Immature natural killer cell (primary cell): ENCODE data around the gene UBXN10. TPM values are rescaled to one million over a fixed set of nuclear protein-coding genes. Genes with fewer than 3 reads are reported as not detected.
A peak's percentile ranks its signal among the peaks of the same experiment; 100 is the strongest.

Experiments
- DNase-seq, 3 donors: peaks; one replicate each; pipeline ENCODE4 v3.0.0; 2022; ENCODE audit warnings: mixed read lengths in 1 of 3
- H3K27ac Mint-ChIP-seq, 6 donors: one replicate each; pipeline ENCODE4 v1.8.0; 2020; ENCODE audit warnings: mixed read lengths in 6 of 6, mild to moderate bottlenecking in 5 of 6, inconsistent platforms in 4 of 6, moderate library complexity in 3 of 6
- H3K27me3 Mint-ChIP-seq, 3 donors: one replicate each; pipeline ENCODE4 v1.8.0; 2020 to 2021; ENCODE audit warnings: low read depth in 3 of 3, mild to moderate bottlenecking in 3 of 3, mixed read lengths in 3 of 3, moderate library complexity in 3 of 3, inconsistent platforms in 1 of 3
- H3K36me3 Mint-ChIP-seq, 3 donors: one replicate each; pipeline ENCODE4 v1.8.0; 2020; ENCODE audit warnings: mixed read lengths in 3 of 3, inconsistent platforms in 2 of 3, mild to moderate bottlenecking in 2 of 3
- H3K4me1 Mint-ChIP-seq, 2 donors: one replicate each; pipeline ENCODE4 v1.8.0; 2020; ENCODE audit warnings: inconsistent platforms in 2 of 2, mild to moderate bottlenecking in 2 of 2, mixed read lengths in 2 of 2, moderate library complexity in 1 of 2
- H3K4me3 Mint-ChIP-seq, 5 donors: one replicate each; pipeline ENCODE4 v1.8.0; 2020; ENCODE audit warnings: mild to moderate bottlenecking in 5 of 5, mixed read lengths in 5 of 5, inconsistent platforms in 3 of 5, moderate library complexity in 3 of 5
- H3K9me3 Mint-ChIP-seq, 6 donors: one replicate each; pipeline ENCODE4 v1.8.0; 2020; ENCODE audit warnings: mild to moderate bottlenecking in 6 of 6, mixed read lengths in 6 of 6, inconsistent platforms in 4 of 6, moderate library complexity in 3 of 6
- polyA plus RNA-seq, 3 donors: library from polyadenylated mRNA; unstranded; fragments of 300-500 nt; fragmentation: Illumina TruSeq; gene quantifications; one replicate each; pipeline ENCODE4 v1.2.3, GENCODE V29; 2021

UBXN10 gene
- polyA plus RNA-seq, 3 donors from 2014 or later = 1.6 to 2.6 (median 1.7) TPM

DNA sequence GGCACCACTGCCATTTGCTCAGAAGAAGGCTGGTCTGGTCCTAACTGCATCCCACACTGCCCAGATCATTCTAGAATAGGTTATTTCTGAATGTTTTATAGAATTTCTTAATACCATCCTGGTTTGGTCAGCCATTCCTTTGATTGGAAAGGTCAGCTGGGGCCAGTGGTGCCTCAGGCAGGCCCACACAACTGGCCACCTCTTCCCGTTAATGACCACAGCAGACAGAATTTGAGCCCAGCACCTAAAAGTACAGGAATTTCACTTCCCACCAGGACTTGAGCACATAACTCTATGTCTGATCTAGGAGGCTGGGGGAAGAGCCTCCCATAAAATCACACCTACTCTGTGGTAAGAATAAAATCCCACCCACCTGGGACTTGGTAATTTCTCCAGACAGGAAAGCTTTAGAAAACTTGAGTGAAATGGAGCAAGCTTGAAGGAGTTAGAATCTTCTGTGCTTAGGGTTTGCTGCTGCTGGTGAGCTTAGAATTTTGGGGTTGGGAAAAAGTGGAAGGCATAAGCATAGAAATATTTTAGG is 7.0 kb downstream of the UBXN10 start:
- H3K27ac Mint-ChIP-seq = no peak overlapping the region
- no peak overlapping the region for H3K4me3 Mint-ChIP-seq
- DNase-seq = no peak
- peaks cover 0 to 22% (median 5%) of the 10 kb centered on the region in 3 donors for H3K27me3 Mint-ChIP-seq
- H3K9me3 Mint-ChIP-seq = no peaks in the 10 kb centered on the region
- H3K36me3 Mint-ChIP-seq = peaks cover 0 to 4% (median 0%) of the 10 kb centered on the region in 3 donors
- H3K4me1 Mint-ChIP-seq = peaks cover 10 to 19% of the 10 kb centered on the region in 2 donors

- no peak overlapping the region for H3K4me3 Mint-ChIP-seq
These were observed 8.3 kb downstream of the UBXN10 start for GRCh38 chr1:20194224-20194623.

DNA sequence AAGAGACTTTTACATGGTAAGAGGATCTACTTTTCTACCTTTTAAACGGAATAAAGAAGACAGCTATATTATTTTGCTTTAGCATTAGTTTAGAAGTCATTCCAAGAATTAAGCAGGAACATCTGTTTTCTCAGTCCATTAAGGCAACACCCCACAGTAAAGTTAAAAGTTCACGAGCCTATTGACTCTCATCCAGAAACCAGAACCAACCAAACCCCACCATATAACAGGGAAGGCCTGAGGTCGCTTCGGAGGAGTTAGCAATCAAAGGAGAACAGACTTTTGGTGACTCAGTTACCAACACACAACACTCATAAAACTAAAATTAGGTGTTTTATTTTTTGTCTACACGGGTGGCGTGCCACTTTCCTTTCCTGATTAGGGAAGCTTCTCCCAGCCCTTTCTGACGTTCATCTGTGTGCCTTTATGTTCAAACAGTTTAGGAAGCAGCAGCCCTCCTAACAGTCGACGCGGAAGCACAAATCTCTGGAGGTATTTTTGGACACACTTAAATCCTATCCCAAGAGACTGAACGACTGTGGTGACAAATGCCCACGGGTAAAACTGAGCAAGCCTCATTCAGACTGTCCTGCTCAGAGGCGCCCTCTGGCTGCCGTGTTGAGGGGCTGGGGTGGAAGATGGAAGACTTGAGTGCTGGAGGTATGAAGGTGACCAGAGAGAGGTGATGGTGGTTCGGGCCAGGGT is 9.0 kb downstream of the UBXN10 start:
- DNase-seq = peak; percentile 32 to 54 (median 46)
- Mint-ChIP-seq H3K9me3 (no peaks in the 10 kb centered on the region), H3K36me3 (no peaks in the 10 kb centered on the region), H3K27ac (no peak overlapping the region), H3K4me1 (peaks cover 3 to 6% of the 10 kb centered on the region in 2 donors), H3K4me3 (no peak overlapping the region), H3K27me3 (peaks cover 0 to 27% (median 0%) of the 10 kb centered on the region in 3 donors)

More at GRCh38 chr1:20194224-20194623, 8.3 kb downstream of the UBXN10 start:
- peaks cover 0 to 24% (median 0%) of the 10 kb centered on the region in 3 donors for H3K27me3 Mint-ChIP-seq
- H3K36me3 Mint-ChIP-seq = peaks cover 0 to under 1% (median 0%) of the 10 kb centered on the region in 3 donors
- no peak for DNase-seq
- H3K4me1 Mint-ChIP-seq = peaks cover 3 to 6% of the 10 kb centered on the region in 2 donors
- H3K9me3 Mint-ChIP-seq = no peaks in the 10 kb centered on the region
- no peak overlapping the region for H3K27ac Mint-ChIP-seq

GRCh38 chr1:20195462-20195780 is 9.5 kb downstream of the UBXN10 start:
- Mint-ChIP-seq H3K9me3 (no peaks in the 10 kb centered on the region), H3K4me1 (peaks cover 3 to 6% of the 10 kb centered on the region in 2 donors), H3K4me3 (no peak overlapping the region), H3K27ac (no peak overlapping the region), H3K36me3 (no peaks in the 10 kb centered on the region), H3K27me3 (peaks cover 0 to 24% (median 0%) of the 10 kb centered on the region in 3 donors)
- no peak for DNase-seq

DNA sequence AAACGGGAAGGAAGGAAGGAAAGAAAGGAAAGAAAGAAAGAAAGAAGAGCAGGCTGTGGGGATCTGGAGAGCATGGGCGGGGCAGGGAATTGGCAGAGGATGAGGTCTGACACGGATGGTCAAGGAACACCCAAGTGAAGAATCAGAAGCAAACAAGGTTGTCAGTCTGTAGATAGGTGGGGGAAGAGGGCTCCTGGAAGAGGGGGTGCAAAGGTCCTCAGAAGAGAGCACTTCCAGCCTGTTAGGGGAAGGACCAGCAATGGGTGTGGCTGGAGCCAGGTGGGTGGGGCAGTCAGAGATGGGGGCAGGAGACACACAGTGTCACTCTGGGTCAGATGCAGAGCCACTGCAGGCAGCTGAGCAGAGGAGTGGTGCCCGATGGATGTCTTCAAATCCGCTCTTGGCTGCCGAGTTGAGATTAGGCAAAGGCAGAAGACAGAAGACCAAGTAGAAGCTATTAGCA is 11.5 kb downstream of the UBXN10 start:
- H3K9me3 Mint-ChIP-seq = no peaks in the 10 kb centered on the region
- H3K4me1 Mint-ChIP-seq = peaks cover 3 to 6% of the 10 kb centered on the region in 2 donors
- H3K27ac Mint-ChIP-seq = no peak overlapping the region
- H3K36me3 Mint-ChIP-seq = no peaks in the 10 kb centered on the region
- no peak for DNase-seq
- H3K27me3 Mint-ChIP-seq = peaks cover 0 to 22% (median 0%) of the 10 kb centered on the region in 3 donors
- peak overlapping the region in 1 of 5 donors; percentile 37 for H3K4me3 Mint-ChIP-seq

GRCh38 chr1:20198296-20198695 is 12.4 kb downstream of the UBXN10 start:
- peaks cover 0 to 17% (median 3%) of the 10 kb centered on the region in 3 donors for H3K27me3 Mint-ChIP-seq
- peaks cover 3 to 6% of the 10 kb centered on the region in 2 donors for H3K4me1 Mint-ChIP-seq
- no peak overlapping the region for H3K4me3 Mint-ChIP-seq
- no peak for DNase-seq
- H3K27ac Mint-ChIP-seq = no peak overlapping the region
- H3K9me3 Mint-ChIP-seq = no peaks in the 10 kb centered on the region
- peaks cover 0 to 3% (median 0%) of the 10 kb centered on the region in 3 donors for H3K36me3 Mint-ChIP-seq

- Mint-ChIP-seq H3K4me1 (peaks cover 3 to 6% of the 10 kb centered on the region in 2 donors), H3K27me3 (peaks cover 0 to 21% (median 3%) of the 10 kb centered on the region in 3 donors), H3K9me3 (no peaks in the 10 kb centered on the region), H3K4me3 (no peak overlapping the region), H3K36me3 (peaks cover 0 to 3% (median 0%) of the 10 kb centered on the region in 3 donors), H3K27ac (no peak overlapping the region)
- DNase-seq = no peak
These were observed 13.0 kb downstream of the UBXN10 start for GRCh38 chr1:20198918-20199317.

- Mint-ChIP-seq H3K27me3 (peaks cover 2 to 21% (median 3%) of the 10 kb centered on the region in 3 donors), H3K4me1 (peaks cover 3 to 6% of the 10 kb centered on the region in 2 donors), H3K27ac (no peak overlapping the region), H3K9me3 (no peaks in the 10 kb centered on the region), H3K36me3 (peaks cover 0 to 3% (median 0%) of the 10 kb centered on the region in 3 donors), H3K4me3 (no peak overlapping the region)
- no peak for DNase-seq
These were observed 13.5 kb downstream of the UBXN10 start for GRCh38 chr1:20199403-20199802.

DNA sequence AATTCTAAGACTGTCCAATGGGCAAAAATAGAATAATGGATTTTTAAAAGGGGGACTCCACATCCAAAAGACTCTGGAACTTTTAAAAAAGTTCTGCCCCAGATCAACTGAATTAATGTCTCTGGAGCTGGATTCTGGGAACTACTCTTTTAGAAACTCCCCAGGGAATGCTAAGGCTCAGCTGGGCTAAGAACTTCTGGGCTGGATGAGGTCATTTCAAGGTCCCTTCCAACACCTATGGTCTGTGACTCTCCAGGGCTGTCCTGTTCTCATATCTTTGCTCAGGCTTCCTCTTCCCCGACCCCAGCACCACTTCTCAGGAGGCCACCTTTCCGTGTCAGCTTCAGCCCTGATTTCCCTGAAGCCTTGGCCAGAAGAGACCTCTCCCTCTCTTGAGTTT is 13.9 kb downstream of the UBXN10 start:
- peaks cover 3 to 21% (median 5%) of the 10 kb centered on the region in 3 donors for H3K27me3 Mint-ChIP-seq
- no peak overlapping the region for H3K27ac Mint-ChIP-seq
- H3K4me1 Mint-ChIP-seq = peaks cover 2 to 6% of the 10 kb centered on the region in 2 donors
- H3K4me3 Mint-ChIP-seq = no peak overlapping the region
- no peaks in the 10 kb centered on the region for H3K9me3 Mint-ChIP-seq
- DNase-seq = no peak
- peaks cover 0 to 3% (median 0%) of the 10 kb centered on the region in 3 donors for H3K36me3 Mint-ChIP-seq

GRCh38 chr1:20200966-20201365 is 15.1 kb downstream of the UBXN10 start:
- H3K4me1 Mint-ChIP-seq = no peaks in the 10 kb centered on the region
- DNase-seq = no peak
- peaks cover 0 to 3% (median 0%) of the 10 kb centered on the region in 3 donors for H3K36me3 Mint-ChIP-seq
- no peak overlapping the region for H3K4me3 Mint-ChIP-seq
- H3K27me3 Mint-ChIP-seq = peaks cover 3 to 17% (median 8%) of the 10 kb centered on the region in 3 donors
- H3K27ac Mint-ChIP-seq = no peak overlapping the region
- H3K9me3 Mint-ChIP-seq = no peaks in the 10 kb centered on the region

- peaks cover 0 to 3% (median 0%) of the 10 kb centered on the region in 3 donors for H3K36me3 Mint-ChIP-seq
- no peak for DNase-seq
- H3K27ac Mint-ChIP-seq = no peak overlapping the region
- H3K9me3 Mint-ChIP-seq = no peaks in the 10 kb centered on the region
- no peaks in the 10 kb centered on the region for H3K4me1 Mint-ChIP-seq
- peaks cover 3 to 15% (median 8%) of the 10 kb centered on the region in 3 donors for H3K27me3 Mint-ChIP-seq
- H3K4me3 Mint-ChIP-seq = no peak overlapping the region
These were observed 16.3 kb downstream of the UBXN10 start for GRCh38 chr1:20202166-20202565.

DNA sequence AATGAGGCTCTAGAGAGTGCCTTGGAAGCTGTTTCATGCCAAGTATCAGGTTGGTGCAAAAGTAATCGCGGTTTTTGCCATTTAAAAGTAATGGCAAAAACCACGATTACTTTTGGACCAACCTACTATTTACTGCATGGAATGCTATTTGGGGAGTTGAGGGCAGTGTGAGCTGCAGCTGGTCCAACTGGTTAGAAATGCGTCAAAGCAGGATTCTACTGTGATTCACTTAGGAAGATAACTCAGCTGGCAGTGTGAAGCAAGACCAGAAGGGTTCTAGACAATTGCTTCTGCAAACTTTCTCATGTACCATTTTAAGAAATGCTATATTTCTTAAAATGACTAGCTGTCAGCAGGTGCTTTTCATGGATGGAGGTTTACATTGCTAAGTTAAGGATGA is 21.6 kb downstream of the UBXN10 start:
- Mint-ChIP-seq H3K4me3 (no peak overlapping the region), H3K9me3 (no peaks in the 10 kb centered on the region), H3K36me3 (peaks cover 0 to 2% (median 0%) of the 10 kb centered on the region in 3 donors), H3K27me3 (peaks cover 3 to 12% (median 8%) of the 10 kb centered on the region in 3 donors), H3K4me1 (peaks cover 7 to 11% of the 10 kb centered on the region in 2 donors), H3K27ac (no peak overlapping the region)
- no peak for DNase-seq

DNA sequence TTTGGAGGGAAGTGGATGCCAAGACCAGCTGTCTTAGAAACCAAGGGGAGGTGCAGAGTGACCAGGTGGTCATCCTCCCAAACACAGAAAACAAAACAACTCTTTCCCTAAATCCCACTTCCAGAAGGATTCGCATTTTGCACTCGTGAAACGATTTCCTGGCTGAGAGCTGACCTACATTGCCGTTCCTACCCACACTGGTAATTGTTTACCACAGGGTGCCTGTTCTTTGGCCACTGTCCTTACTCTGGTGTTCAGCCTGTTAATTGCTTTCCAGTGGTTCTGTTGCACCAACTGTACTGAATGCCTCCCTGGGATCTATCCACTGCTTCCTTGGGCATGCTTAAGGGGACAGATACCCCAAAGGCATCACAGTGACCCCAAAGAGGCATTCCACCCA is 23.6 kb downstream of the UBXN10 start:
- Mint-ChIP-seq H3K36me3 (no peaks in the 10 kb centered on the region), H3K9me3 (no peaks in the 10 kb centered on the region), H3K4me1 (peaks cover 12 to 22% of the 10 kb centered on the region in 2 donors), H3K4me3 (no peak overlapping the region), H3K27ac (no peak overlapping the region), H3K27me3 (peaks cover 3 to 9% (median 4%) of the 10 kb centered on the region in 3 donors)
- DNase-seq = no peak

GRCh38 chr1:20210736-20211460 is 25.0 kb downstream of the UBXN10 start:
- Mint-ChIP-seq H3K4me1 (peaks cover 12 to 22% of the 10 kb centered on the region in 2 donors), H3K4me3 (no peak overlapping the region), H3K27me3 (peaks cover 4 to 12% (median 4%) of the 10 kb centered on the region in 3 donors), H3K27ac (no peak overlapping the region), H3K9me3 (no peaks in the 10 kb centered on the region), H3K36me3 (no peaks in the 10 kb centered on the region)
- no peak for DNase-seq
